Breast epithelium (tissue), 3 donors: ENCODE data around the gene MAP3K15.

Experiments
- POLR2AphosphoS5 ChIP-seq, 3 donors: sonication (generic); formaldehyde crosslinking; IDR thresholded peaks; one replicate each; pipeline ENCODE4 v1.6.1; 2017; ENCODE audit warnings: antibody characterized with exemption in 3 of 3
- TF ChIP-seq, protein P1 (sequence below), 3 donors: fragments of 450-650 bp; IDR thresholded peaks; one replicate each; pipeline ENCODE4 v1.5.1; 2016 to 2017; ENCODE audit warnings: antibody characterized with exemption in 3 of 3, mild to moderate bottlenecking in 3 of 3, moderate library complexity in 3 of 3

- TF ChIP-seq, protein P1, sequence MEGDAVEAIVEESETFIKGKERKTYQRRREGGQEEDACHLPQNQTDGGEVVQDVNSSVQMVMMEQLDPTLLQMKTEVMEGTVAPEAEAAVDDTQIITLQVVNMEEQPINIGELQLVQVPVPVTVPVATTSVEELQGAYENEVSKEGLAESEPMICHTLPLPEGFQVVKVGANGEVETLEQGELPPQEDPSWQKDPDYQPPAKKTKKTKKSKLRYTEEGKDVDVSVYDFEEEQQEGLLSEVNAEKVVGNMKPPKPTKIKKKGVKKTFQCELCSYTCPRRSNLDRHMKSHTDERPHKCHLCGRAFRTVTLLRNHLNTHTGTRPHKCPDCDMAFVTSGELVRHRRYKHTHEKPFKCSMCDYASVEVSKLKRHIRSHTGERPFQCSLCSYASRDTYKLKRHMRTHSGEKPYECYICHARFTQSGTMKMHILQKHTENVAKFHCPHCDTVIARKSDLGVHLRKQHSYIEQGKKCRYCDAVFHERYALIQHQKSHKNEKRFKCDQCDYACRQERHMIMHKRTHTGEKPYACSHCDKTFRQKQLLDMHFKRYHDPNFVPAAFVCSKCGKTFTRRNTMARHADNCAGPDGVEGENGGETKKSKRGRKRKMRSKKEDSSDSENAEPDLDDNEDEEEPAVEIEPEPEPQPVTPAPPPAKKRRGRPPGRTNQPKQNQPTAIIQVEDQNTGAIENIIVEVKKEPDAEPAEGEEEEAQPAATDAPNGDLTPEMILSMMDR (IDR thresholded peaks at IDR 0.05): no peak
- TF ChIP-seq POLR2AphosphoS5 (IDR thresholded peaks at IDR 0.05): no peak
These were observed 28.7 kb upstream of the MAP3K15 start for GRCh38 chrX:19543951-19544381.
